H9 (cell line): ENCODE results near the gene P3H2. TPM values are rescaled to one million over a fixed set of nuclear protein-coding genes. Genes with fewer than 3 reads are reported as not detected.

ENCODE experiments used
- DNase-seq: peaks from one replicate; pipeline ENCODE4 v3.0.0-alpha.2; 2017
- H2AFZ ChIP-seq: one replicate; pipeline ENCODE4 v1.6.1; 2013; ENCODE audit warnings: mild to moderate bottlenecking, low read length, control low read depth, moderate library complexity
- H2AK5ac ChIP-seq: 2 replicates; pipeline ENCODE4 v1.6.1; 2013; ENCODE audit warnings: low read length, control low read depth, mixed read lengths; ENCODE audit not compliant: insufficient read length
- H2BK120ac ChIP-seq: one replicate; pipeline ENCODE4 v1.6.1; 2013; ENCODE audit warnings: low read depth, mild to moderate bottlenecking, low read length, control low read depth, inconsistent platforms; ENCODE audit not compliant: poor library complexity, severe bottlenecking
- H2BK12ac ChIP-seq: 2 replicates; pipeline ENCODE4 v1.6.1; 2013; ENCODE audit warnings: low read length, control low read depth, mixed read lengths, low read depth; ENCODE audit not compliant: insufficient read length
- H2BK15ac ChIP-seq: 2 replicates; pipeline ENCODE4 v1.6.1; 2013; ENCODE audit warnings: low read depth, low read length, control low read depth
- H2BK20ac ChIP-seq: one replicate; pipeline ENCODE4 v1.6.1; 2013; ENCODE audit warnings: low read depth, mild to moderate bottlenecking, low read length, control low read depth, inconsistent platforms; ENCODE audit not compliant: poor library complexity, severe bottlenecking
- H2BK5ac ChIP-seq: 2 replicates; pipeline ENCODE4 v1.6.1; 2013; ENCODE audit warnings: low read length, control low read depth, mixed read lengths; ENCODE audit not compliant: insufficient read length
- H3K14ac ChIP-seq: 2 replicates; pipeline ENCODE4 v1.6.1; 2013; ENCODE audit warnings: low read length, control low read depth; ENCODE audit not compliant: insufficient read depth
- H3K18ac ChIP-seq: 2 replicates; pipeline ENCODE4 v1.6.1; 2013; ENCODE audit warnings: low read depth, mild to moderate bottlenecking, mixed read lengths, low read length, control low read depth; ENCODE audit not compliant: insufficient read length
- H3K23ac ChIP-seq: 2 replicates; pipeline ENCODE4 v1.6.1; 2013; ENCODE audit warnings: low read length, control low read depth, mixed read lengths, low read depth; ENCODE audit not compliant: insufficient read length
- H3K23me2 ChIP-seq: 2 replicates; pipeline ENCODE4 v1.6.1; 2013; ENCODE audit warnings: low read depth, mild to moderate bottlenecking, mixed read lengths, low read length, control low read depth; ENCODE audit not compliant: insufficient read length, poor library complexity, severe bottlenecking
- H3K27ac ChIP-seq: 2 replicates; pipeline ENCODE4 v1.5.1; 2013; ENCODE audit warnings: low read length, control low read depth, mixed read lengths, low read depth; ENCODE audit not compliant: insufficient read length
- H3K27me3 ChIP-seq: 2 replicates; pipeline ENCODE4 v1.6.1; 2013; ENCODE audit warnings: low read length, control low read depth, inconsistent platforms; ENCODE audit not compliant: insufficient read depth
- H3K4ac ChIP-seq: 2 replicates; pipeline ENCODE4 v1.6.1; 2013; ENCODE audit warnings: low read depth, mild to moderate bottlenecking, control low read depth, inconsistent platforms, low read length, moderate library complexity
- H3K4me1 ChIP-seq: 2 replicates; pipeline ENCODE4 v1.6.1; 2013; ENCODE audit warnings: low read length, control low read depth, inconsistent platforms; ENCODE audit not compliant: insufficient read depth
- H3K4me2 ChIP-seq: 2 replicates; pipeline ENCODE4 v1.6.1; 2013; ENCODE audit warnings: low read length, control low read depth, mixed read lengths; ENCODE audit not compliant: insufficient read length, insufficient read depth
- H3K56ac ChIP-seq: 2 replicates; pipeline ENCODE4 v1.6.1; 2013; ENCODE audit warnings: low read depth, mild to moderate bottlenecking, mixed read lengths, low read length, control low read depth; ENCODE audit not compliant: insufficient read length
- H3K79me1 ChIP-seq: 2 replicates; pipeline ENCODE4 v1.6.1; 2013; ENCODE audit warnings: low read depth, mild to moderate bottlenecking, moderate library complexity, low read length, control low read depth, inconsistent platforms; ENCODE audit not compliant: insufficient read depth, poor library complexity, severe bottlenecking
- H3K79me2 ChIP-seq: 2 replicates; pipeline ENCODE4 v1.6.1; 2013; ENCODE audit warnings: low read length, control low read depth, inconsistent platforms; ENCODE audit not compliant: insufficient read depth
- H3K9ac ChIP-seq: 2 replicates; pipeline ENCODE4 v1.6.1; 2013; ENCODE audit warnings: low read length, control low read depth, mixed read lengths; ENCODE audit not compliant: insufficient read length; ENCODE audit errors: extremely low read depth
- H3K9me3 ChIP-seq: one replicate; pipeline ENCODE4 v1.6.1; 2013; ENCODE audit warnings: low read depth, low read length, inconsistent platforms; ENCODE audit not compliant: control insufficient read depth
- H3T11ph ChIP-seq: one replicate; pipeline ENCODE4 v1.6.1; 2013; ENCODE audit warnings: mild to moderate bottlenecking, low read length, control low read depth, inconsistent platforms
- H4K20me1 ChIP-seq: one replicate; pipeline ENCODE4 v1.6.1; 2013; ENCODE audit not compliant: control insufficient read depth, insufficient read length, insufficient read depth
- H4K5ac ChIP-seq: 2 replicates; pipeline ENCODE4 v1.6.1; 2013; ENCODE audit warnings: low read depth, mild to moderate bottlenecking, mixed read lengths, low read length, control low read depth; ENCODE audit not compliant: insufficient read length
- H4K8ac ChIP-seq: replicated peaks from 2 replicates; pipeline ENCODE4 v1.6.1; 2013; ENCODE audit warnings: low read length, control low read depth, mixed read lengths, low read depth; ENCODE audit not compliant: insufficient read length
- H4K91ac ChIP-seq: 2 replicates; pipeline ENCODE4 v1.6.1; 2013; ENCODE audit warnings: low read depth, mild to moderate bottlenecking, moderate library complexity, mixed read lengths, low read length, control low read depth; ENCODE audit not compliant: insufficient read length
- H3K27ac Mint-ChIP-seq, 3 experiments: 2 replicates in 2 of 3; 3 replicates in 1 of 3; pipeline ENCODE4 v1.8.0; 2020 to 2021; ENCODE audit warnings: mixed read lengths in 3 of 3, mild to moderate bottlenecking in 1 of 3, moderate library complexity in 1 of 3
- H3K27me3 Mint-ChIP-seq: 2 replicates; pipeline ENCODE4 v1.8.0; 2021; ENCODE audit warnings: low read depth, mild to moderate bottlenecking, moderate library complexity, mixed read lengths
- H3K36me3 Mint-ChIP-seq, 3 experiments: 2 replicates in 2 of 3; 3 replicates in 1 of 3; pipeline ENCODE4 v1.8.0; 2020 to 2021; ENCODE audit warnings: low read depth in 3 of 3, mixed read lengths in 3 of 3; ENCODE audit not compliant: insufficient read depth in 1 of 3
- H3K4me1 Mint-ChIP-seq, 2 experiments: 2 replicates each; pipeline ENCODE4 v1.8.0; 2020; ENCODE audit warnings: mixed read lengths in 2 of 2
- H3K4me3 Mint-ChIP-seq, 2 experiments: 2 replicates in 1 of 2; 3 replicates in 1 of 2; pipeline ENCODE4 v1.8.0; 2020 to 2021; ENCODE audit warnings: mild to moderate bottlenecking in 2 of 2, mixed read lengths in 2 of 2, moderate library complexity in 1 of 2
- H3K9me3 Mint-ChIP-seq, 2 experiments: 2 replicates in 1 of 2; 3 replicates in 1 of 2; pipeline ENCODE4 v1.8.0; 2020; ENCODE audit warnings: mild to moderate bottlenecking in 2 of 2, mixed read lengths in 2 of 2, moderate library complexity in 1 of 2
- CTCF ChIP-seq: fragments of 200-600 bp; sonication (generic); conservative IDR thresholded peaks from 3 replicates; pipeline ENCODE4 v1.8.0; 2021; ENCODE audit warnings: antibody characterized with exemption, mild to moderate bottlenecking
- WGBS: extraction: QIAGEN DNeasy Blood & Tissue Kit; methylation state at CpG from one replicate; pipeline ENCODE4 v1.1.7; 2013; ENCODE audit warnings: missing lambda C conversion rate, low lambda C conversion rate, mixed read lengths; ENCODE audit not compliant: insufficient read length; ENCODE audit errors: extremely low coverage; 5-methylcytosine and 5-hydroxymethylcytosine counted together
- total RNA-seq: library from RNA; stranded (reverse); gene quantifications from 2 replicates; pipeline ENCODE4 v1.2.1, GENCODE V29; 2021

P3H2 gene
- total RNA-seq, 1 experiment from 2014 or later, result 41.5 TPM

- H2BK12ac ChIP-seq, result no peak overlapping the region
- H3K4me2 ChIP-seq, result no peak overlapping the region
- no peak overlapping the region for H4K5ac ChIP-seq
- H3T11ph ChIP-seq, result no peak overlapping the region
- TF ChIP-seq CTCF, result no peak
- Mint-ChIP-seq H3K9me3 (no peaks in the 10 kb centered on the region), H3K4me3 (no peak overlapping the region), H3K27me3 (no peaks in the 10 kb centered on the region), H3K4me1 (no peaks in the 10 kb centered on the region), H3K36me3 (no peaks in the 10 kb centered on the region), H3K27ac (no peak overlapping the region)
- no peak overlapping the region for H3K9ac ChIP-seq
- no peaks in the 10 kb centered on the region for H3K27me3 ChIP-seq
- H3K79me2 ChIP-seq, result no peaks in the 10 kb centered on the region
- no peak overlapping the region for H2BK15ac ChIP-seq
- no peak for DNase-seq
- H3K56ac ChIP-seq, result no peak overlapping the region
- H2BK5ac ChIP-seq, result no peak overlapping the region
- H3K79me1 ChIP-seq, result no peaks in the 10 kb centered on the region
- H2BK120ac ChIP-seq, result no peak overlapping the region
- H3K23ac ChIP-seq, result no peak overlapping the region
- no peaks in the 10 kb centered on the region for H3K4me1 ChIP-seq
- H2AK5ac ChIP-seq, result no peak overlapping the region
- H3K18ac ChIP-seq, result no peak overlapping the region
- no CpG with 5 or more reads among the region's 2 CpGs for whole genome bisulfite sequencing
- H3K14ac ChIP-seq, result no peak overlapping the region
- no peak overlapping the region for H4K91ac ChIP-seq
- no peak overlapping the region for H2BK20ac ChIP-seq
- no peak overlapping the region for H2AFZ ChIP-seq
- H4K8ac ChIP-seq, result no peak overlapping the region
- H4K20me1 ChIP-seq, result no peaks in the 10 kb centered on the region
- H3K9me3 ChIP-seq, result no peaks in the 10 kb centered on the region
- H3K27ac ChIP-seq, result no peak overlapping the region
- H3K23me2 ChIP-seq, result no peaks in the 10 kb centered on the region
- no peak overlapping the region for H3K4ac ChIP-seq
Observed at GRCh38 chr3:189941679-189942078, 179.0 kb downstream of the P3H2 start.
